MM.1S (cell line): ENCODE results near the gene ECT2L.
"Not testable (repeated sequence)": the region's sequence is repeated elsewhere in the genome, so short reads cannot be mapped to it uniquely, and the experiment has no call there.

Experiments used
- CTCF ChIP-seq: fragments of 300-600 bp; sonication (generic); IDR thresholded peaks from 2 replicates; pipeline ENCODE4 v1.5.1; 2016; ENCODE audit warnings: antibody characterized with exemption, low read length, mixed read lengths
- EZH2 ChIP-seq: fragments of 300-600 bp; sonication (generic); optimal IDR thresholded peaks from 2 replicates; pipeline ENCODE3; 2017; ENCODE audit warnings: low read depth, mild to moderate bottlenecking, antibody characterized with exemption, low read length, mixed read lengths
- EZH2phosphoT487 ChIP-seq: fragments of 300-600 bp; sonication (generic); IDR thresholded peaks from 2 replicates; pipeline ENCODE4 v1.6.1; 2018; ENCODE audit warnings: antibody characterized with exemption, low read length

GRCh38 chr6:138936873-138937272, 141.0 kb downstream of the ECT2L start:
- TF ChIP-seq CTCF, EZH2, EZH2phosphoT487: not testable (repeated sequence)
